ENCODE results near the gene SPNS3. TPM values are rescaled to one million over a fixed set of nuclear protein-coding genes. Genes with fewer than 3 reads are reported as not detected.

Gene SPNS3
- total RNA-seq, 4 donors from 2014 or later: 0.69 TPM; not detected in 3

- Histone ChIP-seq H3K27me3 (no peaks in the 10 kb centered on the region), H3K9me3 (no peaks in the 10 kb centered on the region), H3K4me3 (no peak overlapping the region), H3K36me3 (no peaks in the 10 kb centered on the region), H3K4me1 (no peaks in the 10 kb centered on the region), H3K27ac (no peak overlapping the region)
- no peak for TF ChIP-seq POLR2A (IDR thresholded peaks at IDR 0.05)
- TF ChIP-seq, protein P1, sequence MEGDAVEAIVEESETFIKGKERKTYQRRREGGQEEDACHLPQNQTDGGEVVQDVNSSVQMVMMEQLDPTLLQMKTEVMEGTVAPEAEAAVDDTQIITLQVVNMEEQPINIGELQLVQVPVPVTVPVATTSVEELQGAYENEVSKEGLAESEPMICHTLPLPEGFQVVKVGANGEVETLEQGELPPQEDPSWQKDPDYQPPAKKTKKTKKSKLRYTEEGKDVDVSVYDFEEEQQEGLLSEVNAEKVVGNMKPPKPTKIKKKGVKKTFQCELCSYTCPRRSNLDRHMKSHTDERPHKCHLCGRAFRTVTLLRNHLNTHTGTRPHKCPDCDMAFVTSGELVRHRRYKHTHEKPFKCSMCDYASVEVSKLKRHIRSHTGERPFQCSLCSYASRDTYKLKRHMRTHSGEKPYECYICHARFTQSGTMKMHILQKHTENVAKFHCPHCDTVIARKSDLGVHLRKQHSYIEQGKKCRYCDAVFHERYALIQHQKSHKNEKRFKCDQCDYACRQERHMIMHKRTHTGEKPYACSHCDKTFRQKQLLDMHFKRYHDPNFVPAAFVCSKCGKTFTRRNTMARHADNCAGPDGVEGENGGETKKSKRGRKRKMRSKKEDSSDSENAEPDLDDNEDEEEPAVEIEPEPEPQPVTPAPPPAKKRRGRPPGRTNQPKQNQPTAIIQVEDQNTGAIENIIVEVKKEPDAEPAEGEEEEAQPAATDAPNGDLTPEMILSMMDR (IDR thresholded peaks at IDR 0.05): no peak
- intact Hi-C loops (cut with DNase I; ENCODE audit: low total_unique reads): no loop called here
- no peak for DNase-seq
These were observed 80.5 kb downstream of the SPNS3 start for GRCh38 chr17:4514206-4514605.

- no peak for DNase-seq
- Histone ChIP-seq H3K27me3 (no peaks in the 10 kb centered on the region), H3K4me3 (no peak overlapping the region), H3K9me3 (no peaks in the 10 kb centered on the region), H3K27ac (no peak overlapping the region), H3K4me1 (no peaks in the 10 kb centered on the region), H3K36me3 (no peaks in the 10 kb centered on the region)
- intact Hi-C loops (cut with DNase I; ENCODE audit: low total_unique reads): no loop called here
- TF ChIP-seq, protein P1 (IDR thresholded peaks at IDR 0.05): no peak
- no peak for TF ChIP-seq POLR2A (IDR thresholded peaks at IDR 0.05)
These were observed 81.0 kb downstream of the SPNS3 start for GRCh38 chr17:4514779-4515178.

DNA sequence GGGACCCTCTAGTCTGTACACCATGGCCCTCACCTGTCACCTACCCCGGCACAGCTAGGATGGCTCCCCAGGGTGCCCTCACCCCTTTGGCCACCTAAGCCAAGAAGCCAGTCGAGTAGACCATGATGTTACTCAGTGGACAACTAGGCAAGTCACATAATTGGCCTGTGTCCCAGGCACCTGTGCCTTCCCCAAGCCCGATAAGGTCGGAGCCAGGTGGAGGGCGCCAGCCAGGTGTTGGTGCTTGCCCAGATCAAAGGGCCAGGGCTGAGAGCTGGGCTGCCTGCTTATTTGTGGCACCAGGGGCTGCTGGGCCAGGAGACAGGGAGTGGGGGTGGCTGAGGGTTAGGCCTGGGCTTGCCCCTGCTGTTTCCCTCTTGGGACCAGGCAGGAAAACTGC, 81.8 kb downstream of the SPNS3 start:
- no peak overlapping the region for H3K27ac ChIP-seq
- H3K27me3 ChIP-seq: no peaks in the 10 kb centered on the region
- H3K4me1 ChIP-seq: no peaks in the 10 kb centered on the region
- no peak overlapping the region for H3K4me3 ChIP-seq
- intact Hi-C loops (cut with DNase I; ENCODE audit: low total_unique reads): no loop called here
- no peak for DNase-seq
- no peak for TF ChIP-seq POLR2A (IDR thresholded peaks at IDR 0.05)
- TF ChIP-seq, protein P1 (IDR thresholded peaks at IDR 0.05): no peak
- H3K9me3 ChIP-seq: no peaks in the 10 kb centered on the region
- no peaks in the 10 kb centered on the region for H3K36me3 ChIP-seq

- no peak overlapping the region for H3K27ac ChIP-seq
- no peaks in the 10 kb centered on the region for H3K9me3 ChIP-seq
- TF ChIP-seq, protein P1 (IDR thresholded peaks at IDR 0.05): no peak
- no peak for TF ChIP-seq POLR2A (IDR thresholded peaks at IDR 0.05)
- DNase-seq: no peak
- intact Hi-C loops (cut with DNase I; ENCODE audit: low total_unique reads): no loop called here
- H3K27me3 ChIP-seq: no peaks in the 10 kb centered on the region
- no peaks in the 10 kb centered on the region for H3K36me3 ChIP-seq
- H3K4me1 ChIP-seq: peaks cover 0 to 3% of the 10 kb centered on the region in 2 donors
- no peak overlapping the region for H3K4me3 ChIP-seq
These were observed 83.0 kb downstream of the SPNS3 start for GRCh38 chr17:4516735-4517134.

DNA sequence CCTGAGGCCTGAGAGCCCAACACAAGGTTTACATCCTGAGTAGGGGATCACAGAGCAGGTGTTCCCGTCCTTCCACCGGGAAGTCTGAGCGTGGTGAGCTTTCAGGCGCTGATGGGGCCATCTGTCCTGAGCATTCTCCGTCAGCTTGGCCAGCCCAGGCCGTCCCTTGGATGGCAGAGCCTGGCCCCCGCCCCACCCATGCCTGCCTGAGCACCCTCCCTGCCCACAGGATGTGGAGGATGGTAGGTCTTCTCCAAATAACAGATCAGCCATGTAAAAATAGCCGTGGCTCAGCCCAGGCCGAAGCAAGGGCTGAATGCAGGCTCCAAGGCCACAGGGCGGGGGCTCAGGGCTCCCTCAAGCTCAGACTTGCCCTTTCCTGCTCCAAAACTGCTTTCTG, 85.2 kb downstream of the SPNS3 start:
- TF ChIP-seq, protein P1 (IDR thresholded peaks at IDR 0.05): no peak
- TF ChIP-seq POLR2A (IDR thresholded peaks at IDR 0.05): no peak
- intact Hi-C loops (cut with DNase I; ENCODE audit: low total_unique reads): no loop called here

More for the DNA sequence above, 85.2 kb downstream of the SPNS3 start:
- H3K27ac ChIP-seq: peak overlapping the region; percentile 68 to 72
- no peak for DNase-seq
- no peak overlapping the region for H3K4me3 ChIP-seq
- no peaks in the 10 kb centered on the region for H3K36me3 ChIP-seq
- no peaks in the 10 kb centered on the region for H3K9me3 ChIP-seq
- peaks cover 0 to 3% of the 10 kb centered on the region in 2 donors for H3K4me1 ChIP-seq
- H3K27me3 ChIP-seq: no peaks in the 10 kb centered on the region
